ENCODE measurements around the gene ESX1. TPM values are rescaled to one million over a fixed set of nuclear protein-coding genes. Genes with fewer than 3 reads are reported as not detected.

The ESX1 gene
- polyA plus RNA-seq (2013, experiment 1 of 2) = not detected
- not detected for polyA plus RNA-seq (2013, experiment 2 of 2)

DNA sequence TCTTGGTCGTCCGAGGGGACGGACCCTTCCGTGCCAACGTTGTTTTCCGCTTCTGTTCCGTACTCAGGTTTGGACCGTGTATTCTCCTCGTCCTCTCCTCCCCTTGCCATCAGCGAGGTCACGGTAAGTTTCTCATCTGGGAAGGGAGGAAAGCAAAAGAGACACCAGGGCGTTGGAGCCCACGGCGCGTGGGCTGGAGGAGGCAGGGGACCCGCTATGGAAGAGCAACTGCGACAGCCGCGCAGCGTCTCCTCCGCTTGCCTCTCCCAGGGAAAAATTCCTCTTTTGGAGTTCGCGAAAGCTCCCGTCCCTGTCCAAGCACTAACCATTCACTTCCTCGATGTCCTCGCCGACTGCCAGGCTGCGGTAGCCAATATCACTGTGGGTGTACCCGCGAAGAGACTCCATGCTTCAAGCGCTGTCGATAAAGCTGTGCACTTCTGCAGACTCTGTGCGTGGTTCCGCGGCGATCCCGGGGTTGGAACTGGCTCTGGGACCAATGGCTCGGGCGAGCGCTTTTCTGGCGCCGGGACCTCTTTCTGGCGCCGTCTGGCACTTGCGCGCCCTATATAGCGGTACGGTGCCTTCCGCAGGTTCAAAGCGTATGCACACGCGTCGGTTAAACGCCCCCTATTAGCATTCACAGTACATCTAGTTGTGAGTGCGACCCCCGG, at the start of gene ESX1:
Gene ESX1 (minus strand): TSS at position 492 of the 674 bp plus-strand sequence. CDS start 84 bp downstream, at position 408.
- Histone ChIP-seq H3K9ac (ENCODE audit: low read depth, low read length) (no peak within 1 kb of the TSS), H3K4me3 (ENCODE audit: low read length) (peak within 1 kb of the TSS; percentile 35), H3K36me3 (ENCODE audit: insufficient read depth, low read length) (no peaks in the 10 kb centered on the region), H3K27me3 (ENCODE audit: insufficient read depth, low read length) (peaks cover 97% of the 10 kb centered on the region), H3K4me1 (ENCODE audit: insufficient read depth, low read length) (peaks cover 4% of the 10 kb centered on the region; the same call in 1 of the 2 replicates), H3K9me3 (ENCODE audit: insufficient read depth, low read depth, low read length) (no peaks in the 10 kb centered on the region), H3K27ac (ENCODE audit: low read depth, low read length) (no peak within 1 kb of the TSS)
- 1% methylated on average over 55 of the region's 56 CpGs for WGBS

DNA sequence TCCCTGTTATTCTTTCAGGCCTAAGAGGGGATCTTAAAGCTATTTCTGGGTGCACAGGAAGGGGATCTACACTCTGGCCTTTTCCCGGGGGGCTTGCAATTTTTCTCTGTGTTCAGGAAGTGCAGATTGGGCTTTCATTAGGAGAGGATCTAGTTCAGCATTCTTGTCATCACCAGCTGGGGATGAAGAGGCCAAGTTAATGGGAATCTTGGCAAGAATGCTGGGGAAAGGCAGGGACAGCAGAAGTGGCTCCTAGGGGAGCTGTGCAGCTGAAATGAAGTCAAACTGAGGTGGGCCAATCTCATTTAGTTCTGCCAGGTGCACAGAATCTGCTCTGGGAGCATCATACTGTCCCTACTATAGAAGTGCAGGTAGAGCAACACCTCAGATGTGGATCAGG, 40.9 kb upstream of the ESX1 start:
- H3K27me3 ChIP-seq (ENCODE audit: insufficient read depth, low read length) = no peaks in the 10 kb centered on the region
- no peaks in the 10 kb centered on the region for H3K36me3 ChIP-seq (ENCODE audit: insufficient read depth, low read length)
- peaks cover 10% of the 10 kb centered on the region for H3K4me1 ChIP-seq (ENCODE audit: insufficient read depth, low read length)
- H3K27ac ChIP-seq (ENCODE audit: low read depth, low read length) = no peak overlapping the region
- H3K4me3 ChIP-seq (ENCODE audit: low read length) = no peak overlapping the region
- no peak overlapping the region for H3K9ac ChIP-seq (ENCODE audit: low read depth, low read length)
- H3K9me3 ChIP-seq (ENCODE audit: insufficient read depth, low read depth, low read length) = no peaks in the 10 kb centered on the region
- WGBS = 94% methylated on average over 1 of the region's 1 CpG

DNA sequence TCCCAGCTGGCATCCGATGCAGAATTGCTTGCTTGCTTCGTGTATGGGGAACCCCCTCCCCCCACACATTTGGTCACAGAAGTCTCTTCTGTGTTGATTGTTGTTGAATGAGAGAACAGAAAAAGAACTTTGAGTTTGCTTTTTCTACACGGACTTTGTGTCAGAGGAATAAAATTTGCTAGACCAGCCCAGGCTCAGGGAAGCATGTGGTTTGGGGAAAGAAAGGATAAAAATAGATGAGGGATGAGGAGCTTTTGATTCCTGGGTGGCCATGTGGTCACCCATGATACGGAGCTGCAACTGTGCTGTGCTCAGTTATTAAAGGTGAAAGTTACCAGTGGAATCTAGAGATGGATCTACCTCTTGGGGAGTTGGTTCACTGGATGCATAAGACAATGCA, 34.2 kb upstream of the ESX1 start:
- no peaks in the 10 kb centered on the region for H3K36me3 ChIP-seq (ENCODE audit: insufficient read depth, low read length)
- peaks cover 36% of the 10 kb centered on the region for H3K4me1 ChIP-seq (ENCODE audit: insufficient read depth, low read length)
- peak overlapping the region; percentile 72; the same call in 1 of the 2 replicates for H3K27ac ChIP-seq (ENCODE audit: low read depth, low read length)
- peak overlapping the region; percentile 57 for H3K9ac ChIP-seq (ENCODE audit: low read depth, low read length)
- peak overlapping the region; percentile 30; the same call in 1 of the 2 replicates for H3K4me3 ChIP-seq (ENCODE audit: low read length)
- WGBS = 59% methylated on average over 2 of the region's 4 CpGs
- H3K9me3 ChIP-seq (ENCODE audit: insufficient read depth, low read depth, low read length) = no peaks in the 10 kb centered on the region
- no peaks in the 10 kb centered on the region for H3K27me3 ChIP-seq (ENCODE audit: insufficient read depth, low read length)

DNA sequence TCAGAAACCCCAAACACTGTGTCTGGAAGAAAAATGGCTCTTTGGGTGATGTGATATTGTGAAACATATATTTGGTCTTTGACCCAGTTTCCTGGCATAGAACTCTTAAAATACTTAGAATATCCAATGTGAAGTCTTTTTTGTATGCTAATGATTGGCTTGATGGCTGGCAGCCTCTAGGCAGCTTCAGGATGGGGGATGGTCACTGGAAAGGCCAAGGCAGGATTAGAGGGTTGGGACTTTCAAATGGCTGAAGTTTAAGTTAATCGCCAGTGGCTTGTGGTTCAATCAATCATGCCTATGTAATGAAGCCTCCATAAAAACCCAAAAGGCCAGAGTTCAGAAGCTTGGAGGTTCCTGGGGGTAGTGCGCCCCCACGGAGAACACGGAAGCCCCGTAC, 33.5 kb upstream of the ESX1 start:
- Histone ChIP-seq H3K9me3 (ENCODE audit: insufficient read depth, low read depth, low read length) (no peaks in the 10 kb centered on the region), H3K27me3 (ENCODE audit: insufficient read depth, low read length) (no peaks in the 10 kb centered on the region), H3K27ac (ENCODE audit: low read depth, low read length) (peak overlapping the region; percentile 72), H3K4me1 (ENCODE audit: insufficient read depth, low read length) (peaks cover 33% of the 10 kb centered on the region), H3K9ac (ENCODE audit: low read depth, low read length) (0 out of 2 replicates have a peak overlapping the region, but pooled peaks have one; percentile 57), H3K4me3 (ENCODE audit: low read length) (peak overlapping the region; percentile 30; the same call in 1 of the 2 replicates), H3K36me3 (ENCODE audit: insufficient read depth, low read length) (no peaks in the 10 kb centered on the region)
- WGBS = 17% methylated on average over 5 of the region's 5 CpGs

DNA sequence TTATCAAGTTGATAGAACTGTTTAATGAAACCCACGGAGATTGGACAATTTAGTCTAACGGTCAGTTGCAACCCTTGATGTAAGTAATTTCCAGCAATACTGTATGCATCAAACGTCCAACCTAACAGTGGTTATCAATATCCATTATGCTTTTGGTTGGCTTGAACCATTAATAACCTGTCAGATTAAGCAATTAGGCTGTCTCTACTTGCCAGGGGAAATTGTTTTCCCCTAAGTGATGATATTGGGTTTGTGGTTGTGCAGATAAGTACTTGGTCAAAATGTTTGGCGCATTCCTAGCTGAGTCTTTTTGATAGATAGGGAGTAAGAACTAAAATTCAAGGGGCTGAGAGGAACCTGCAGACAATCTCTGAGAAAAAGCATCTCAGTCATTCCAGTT, 30.5 kb upstream of the ESX1 start:
- 99% methylated on average over 4 of the region's 4 CpGs for WGBS
- H3K27me3 ChIP-seq (ENCODE audit: insufficient read depth, low read length) = no peaks in the 10 kb centered on the region
- H3K36me3 ChIP-seq (ENCODE audit: insufficient read depth, low read length) = no peaks in the 10 kb centered on the region
- H3K4me3 ChIP-seq (ENCODE audit: low read length) = no peak overlapping the region
- H3K27ac ChIP-seq (ENCODE audit: low read depth, low read length) = no peak overlapping the region
- H3K4me1 ChIP-seq (ENCODE audit: insufficient read depth, low read length) = peaks cover 25% of the 10 kb centered on the region
- H3K9ac ChIP-seq (ENCODE audit: low read depth, low read length) = no peak overlapping the region
- no peaks in the 10 kb centered on the region for H3K9me3 ChIP-seq (ENCODE audit: insufficient read depth, low read depth, low read length)

DNA sequence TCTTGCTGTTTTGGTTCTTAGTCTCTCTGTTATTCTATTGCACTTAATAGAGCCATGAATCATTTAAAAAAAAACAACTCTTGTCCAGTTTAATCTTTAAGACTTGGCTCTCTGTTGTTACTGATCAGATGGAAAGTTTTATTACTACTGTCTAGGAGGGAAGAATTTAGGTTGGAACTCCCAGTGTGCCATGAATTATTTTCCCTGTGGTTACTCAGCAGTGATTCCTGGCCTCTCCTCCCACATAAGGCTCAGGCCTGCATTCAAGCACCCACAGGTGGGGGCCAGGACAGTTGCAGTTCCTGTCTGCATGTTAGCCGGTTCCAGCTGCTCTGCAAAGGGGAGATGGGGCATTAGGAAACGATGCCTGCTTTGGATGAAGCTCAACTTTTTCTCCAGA, 29.8 kb upstream of the ESX1 start:
- Histone ChIP-seq H3K36me3 (ENCODE audit: insufficient read depth, low read length) (no peaks in the 10 kb centered on the region), H3K9ac (ENCODE audit: low read depth, low read length) (no peak overlapping the region), H3K27me3 (ENCODE audit: insufficient read depth, low read length) (no peaks in the 10 kb centered on the region), H3K4me1 (ENCODE audit: insufficient read depth, low read length) (peaks cover 20% of the 10 kb centered on the region), H3K4me3 (ENCODE audit: low read length) (no peak overlapping the region), H3K27ac (ENCODE audit: low read depth, low read length) (no peak overlapping the region), H3K9me3 (ENCODE audit: insufficient read depth, low read depth, low read length) (no peaks in the 10 kb centered on the region)
- 71% methylated on average over 2 of the region's 2 CpGs for WGBS

DNA sequence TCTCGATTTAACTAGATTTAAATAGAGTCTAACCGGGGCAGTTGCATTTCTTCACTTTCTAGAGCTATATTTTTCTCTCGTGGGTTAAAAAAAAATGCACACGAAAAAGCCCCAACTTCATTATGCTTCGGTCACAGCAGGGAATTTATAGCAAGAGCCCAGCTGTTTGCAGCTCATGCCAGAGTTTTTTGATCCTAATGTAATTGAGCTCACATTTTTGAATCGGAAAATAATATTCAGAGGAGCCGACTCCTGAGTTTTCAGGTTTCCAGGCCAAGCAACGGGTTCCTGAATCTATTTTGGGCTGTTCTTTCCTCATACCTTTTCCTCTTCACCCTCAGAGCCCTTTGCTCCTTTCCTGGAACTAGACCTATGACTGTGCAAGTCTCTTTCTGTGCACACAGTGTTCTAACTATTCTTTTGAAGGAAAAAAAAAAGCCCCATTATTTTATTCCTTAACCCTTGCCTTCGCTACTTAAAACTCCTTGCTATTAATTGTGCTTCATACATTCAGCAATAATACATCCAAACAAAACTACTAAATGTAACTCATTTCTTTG, 27.5 kb upstream of the ESX1 start:
- H3K36me3 ChIP-seq (ENCODE audit: insufficient read depth, low read length) = no peaks in the 10 kb centered on the region
- H3K27ac ChIP-seq (ENCODE audit: low read depth, low read length) = no peak overlapping the region
- no peak overlapping the region for H3K4me3 ChIP-seq (ENCODE audit: low read length)
- peaks cover under 1% of the 10 kb centered on the region; the same call in 1 of the 2 replicates for H3K4me1 ChIP-seq (ENCODE audit: insufficient read depth, low read length)
- H3K9ac ChIP-seq (ENCODE audit: low read depth, low read length) = no peak overlapping the region
- H3K27me3 ChIP-seq (ENCODE audit: insufficient read depth, low read length) = no peaks in the 10 kb centered on the region
- WGBS = 90% methylated on average over 9 of the region's 9 CpGs
- no peaks in the 10 kb centered on the region for H3K9me3 ChIP-seq (ENCODE audit: insufficient read depth, low read depth, low read length)

DNA sequence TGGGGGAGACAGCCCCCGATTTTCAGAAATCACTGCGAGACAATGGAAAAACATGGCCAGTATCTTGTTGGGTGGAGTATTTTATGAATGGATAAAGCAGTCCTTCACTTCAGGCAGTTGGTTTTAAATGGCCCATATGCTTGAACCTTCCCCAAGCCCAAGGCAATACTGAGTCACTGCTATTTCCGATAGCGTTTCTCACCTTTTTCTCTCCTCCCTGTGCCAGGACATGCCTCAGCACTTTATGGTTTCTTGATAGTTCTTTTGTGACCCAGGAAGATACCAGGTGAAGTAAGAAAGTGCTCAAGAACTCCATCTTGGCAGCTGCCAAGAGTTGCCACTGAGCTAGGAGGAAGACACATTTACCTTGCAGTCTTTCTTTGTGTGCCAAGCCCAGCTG, 26.8 kb upstream of the ESX1 start:
- Histone ChIP-seq H3K9me3 (ENCODE audit: insufficient read depth, low read depth, low read length) (no peaks in the 10 kb centered on the region), H3K36me3 (ENCODE audit: insufficient read depth, low read length) (no peaks in the 10 kb centered on the region), H3K27me3 (ENCODE audit: insufficient read depth, low read length) (no peaks in the 10 kb centered on the region), H3K9ac (ENCODE audit: low read depth, low read length) (no peak overlapping the region), H3K4me3 (ENCODE audit: low read length) (no peak overlapping the region), H3K27ac (ENCODE audit: low read depth, low read length) (no peak overlapping the region), H3K4me1 (ENCODE audit: insufficient read depth, low read length) (no peaks in the 10 kb centered on the region)
- 93% methylated on average over 4 of the region's 4 CpGs for WGBS

DNA sequence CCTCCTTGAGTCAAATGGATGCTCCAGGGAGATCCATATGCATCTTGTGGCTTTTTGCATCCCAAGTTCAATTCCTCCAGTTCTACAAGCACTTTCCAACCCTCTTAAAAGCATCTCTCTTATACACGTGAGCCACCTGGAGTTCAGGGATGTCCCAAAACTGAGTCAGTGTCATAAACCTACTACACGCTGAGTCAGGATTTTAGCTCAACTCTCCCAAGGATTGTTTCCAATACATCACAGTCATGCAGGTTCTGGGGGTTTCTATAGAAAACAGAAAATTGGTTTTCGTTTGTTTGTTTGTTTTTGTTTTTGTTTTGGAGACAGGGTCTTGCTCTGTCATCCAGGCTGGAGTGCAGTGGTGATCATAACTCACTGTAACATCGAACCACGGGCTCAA, 25.9 kb upstream of the ESX1 start:
- Histone ChIP-seq H3K36me3 (ENCODE audit: insufficient read depth, low read length) (no peaks in the 10 kb centered on the region), H3K9ac (ENCODE audit: low read depth, low read length) (no peak overlapping the region), H3K9me3 (ENCODE audit: insufficient read depth, low read depth, low read length) (no peaks in the 10 kb centered on the region), H3K27me3 (ENCODE audit: insufficient read depth, low read length) (no peaks in the 10 kb centered on the region), H3K4me1 (ENCODE audit: insufficient read depth, low read length) (no peaks in the 10 kb centered on the region), H3K27ac (ENCODE audit: low read depth, low read length) (no peak overlapping the region), H3K4me3 (ENCODE audit: low read length) (no peak overlapping the region)
- 92% methylated on average over 5 of the region's 5 CpGs for WGBS

DNA sequence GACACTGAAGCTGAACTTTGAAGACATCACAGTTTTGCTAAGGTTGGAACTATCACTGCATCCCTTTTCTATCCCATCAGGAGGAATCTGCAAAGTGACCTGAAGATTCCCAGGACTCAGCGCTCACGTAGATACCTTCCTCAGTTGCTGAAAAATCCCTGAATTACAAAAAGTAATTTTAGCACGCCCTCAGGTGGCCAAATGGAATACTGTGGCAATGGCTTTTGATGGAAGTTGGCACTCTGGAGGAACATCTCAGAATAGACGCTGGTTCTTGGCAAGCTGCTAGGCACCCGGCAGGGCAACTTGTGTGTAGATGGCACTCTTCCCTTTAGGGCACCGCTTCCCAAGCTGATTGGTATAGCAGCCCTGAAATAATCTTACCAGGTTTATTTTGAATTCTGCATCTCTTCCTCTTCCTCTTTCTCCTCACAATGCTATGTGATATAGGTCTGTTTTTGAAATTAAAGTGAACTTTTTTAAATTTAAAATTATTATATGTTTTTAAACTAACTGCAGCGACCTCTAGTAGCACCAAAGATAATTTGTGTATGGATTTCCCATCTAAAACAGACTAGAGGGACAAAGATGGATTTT, 16.3 kb upstream of the ESX1 start:
- WGBS = 3% methylated on average over 6 of the region's 7 CpGs
- no peaks in the 10 kb centered on the region for H3K9me3 ChIP-seq (ENCODE audit: insufficient read depth, low read depth, low read length)
- H3K9ac ChIP-seq (ENCODE audit: low read depth, low read length) = no peak overlapping the region
- no peak overlapping the region for H3K27ac ChIP-seq (ENCODE audit: low read depth, low read length)
- no peaks in the 10 kb centered on the region for H3K36me3 ChIP-seq (ENCODE audit: insufficient read depth, low read length)
- no peak overlapping the region for H3K4me3 ChIP-seq (ENCODE audit: low read length)
- peaks cover 49% of the 10 kb centered on the region for H3K27me3 ChIP-seq (ENCODE audit: insufficient read depth, low read length)
- 0 out of 2 replicates have a peak, but pooled peaks cover 4% of the 10 kb centered on the region for H3K4me1 ChIP-seq (ENCODE audit: insufficient read depth, low read length)

DNA sequence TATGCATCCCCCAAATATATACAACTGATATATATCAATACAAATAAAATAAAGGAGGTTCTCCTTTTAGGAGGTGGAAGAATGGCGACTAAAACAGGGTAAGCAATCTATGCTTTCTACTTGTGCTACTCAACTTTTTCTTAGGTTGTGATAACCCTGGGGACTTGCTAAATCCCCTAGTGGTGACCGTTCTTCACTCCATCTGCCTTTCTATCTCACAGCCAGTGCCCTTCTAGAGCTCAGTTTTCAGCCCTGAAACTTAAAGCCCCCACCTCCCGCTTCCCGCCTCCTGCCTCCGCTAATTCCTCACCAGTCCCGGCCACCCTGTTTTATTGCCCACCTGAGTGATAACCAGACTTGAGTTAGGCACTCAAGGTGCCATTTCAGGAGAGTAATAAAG, 15.5 kb upstream of the ESX1 start:
- Histone ChIP-seq H3K36me3 (ENCODE audit: insufficient read depth, low read length) (no peaks in the 10 kb centered on the region), H3K27ac (ENCODE audit: low read depth, low read length) (no peak overlapping the region), H3K9ac (ENCODE audit: low read depth, low read length) (no peak overlapping the region), H3K4me1 (ENCODE audit: insufficient read depth, low read length) (0 out of 2 replicates have a peak, but pooled peaks cover 4% of the 10 kb centered on the region), H3K4me3 (ENCODE audit: low read length) (no peak overlapping the region), H3K27me3 (ENCODE audit: insufficient read depth, low read length) (peaks cover 53% of the 10 kb centered on the region), H3K9me3 (ENCODE audit: insufficient read depth, low read depth, low read length) (no peaks in the 10 kb centered on the region)
- 26% methylated on average over 5 of the region's 6 CpGs for WGBS
